HG03342 (cell line): ENCODE results near the gene STK26.
"Not testable (repeated sequence)": the region's sequence is repeated elsewhere in the genome, so short reads cannot be mapped to it uniquely, and the experiment has no call there.

Experiments
- ATAC-seq: cut with Tn5 transposase; IDR thresholded peaks from one replicate; pipeline ENCODE4 v1.9.1; 2021; ENCODE audit warnings: mild to moderate bottlenecking, moderate library complexity; ENCODE audit not compliant: unreplicated experiment

The STK26 gene

GRCh38 chrX:132034648-132035047, 11.5 kb downstream of the STK26 start:
- no peak for ATAC-seq

GRCh38 chrX:132037479-132037993, 14.4 kb downstream of the STK26 start:
- no peak for ATAC-seq

- ATAC-seq: no peak
These were observed 17.0 kb downstream of the STK26 start for GRCh38 chrX:132040066-132040465.

- ATAC-seq: no peak
These were observed 17.9 kb downstream of the STK26 start for GRCh38 chrX:132041015-132041414.

- no peak for ATAC-seq
These were observed 20.9 kb downstream of the STK26 start for GRCh38 chrX:132043977-132044376.

- ATAC-seq: no peak
These were observed 21.9 kb downstream of the STK26 start for GRCh38 chrX:132044953-132045352.

- ATAC-seq: no peak
These were observed 22.4 kb downstream of the STK26 start for GRCh38 chrX:132045456-132045855.

GRCh38 chrX:132046533-132046932, 23.4 kb downstream of the STK26 start:
- ATAC-seq: no peak

- ATAC-seq: not testable (repeated sequence)
These were observed 28.7 kb downstream of the STK26 start for GRCh38 chrX:132051778-132052177.

GRCh38 chrX:132058050-132058449, 34.9 kb downstream of the STK26 start:
- no peak for ATAC-seq

- ATAC-seq: no peak
These were observed 35.9 kb downstream of the STK26 start for GRCh38 chrX:132058975-132059374.

- no peak for ATAC-seq
These were observed 37.0 kb downstream of the STK26 start for GRCh38 chrX:132059973-132060540.

GRCh38 chrX:132063334-132063733, 40.2 kb downstream of the STK26 start:
- no peak for ATAC-seq

- ATAC-seq: no peak
These were observed 40.8 kb downstream of the STK26 start for GRCh38 chrX:132063862-132064261.

- ATAC-seq: no peak
These were observed 45.3 kb downstream of the STK26 start for GRCh38 chrX:132068405-132068804.

GRCh38 chrX:132071254-132071653, 48.2 kb downstream of the STK26 start:
- no peak for ATAC-seq

- ATAC-seq: no peak
These were observed 54.3 kb downstream of the STK26 start for GRCh38 chrX:132077414-132077813.

- ATAC-seq: no peak
These were observed 54.8 kb downstream of the STK26 start for GRCh38 chrX:132077912-132078311.

GRCh38 chrX:132085786-132086185, 62.7 kb downstream of the STK26 start:
- no peak for ATAC-seq

- ATAC-seq: no peak
These were observed 63.6 kb downstream of the STK26 start for GRCh38 chrX:132086672-132087071.

GRCh38 chrX:132088864-132089263, 65.8 kb downstream of the STK26 start:
- ATAC-seq: no peak

GRCh38 chrX:132090403-132091159, 67.5 kb downstream of the STK26 start:
- no peak for ATAC-seq
